Osteoblast (primary cell): ENCODE data around the gene TNFRSF8. TPM values are rescaled to one million over a fixed set of nuclear protein-coding genes. Genes with fewer than 3 reads are reported as not detected.

Experiments used
- DNase-seq: peaks from one replicate; pipeline ENCODE4 v3.0.0; 2011; ENCODE audit warnings: low spot score, mixed read lengths; ENCODE audit not compliant: insufficient read length; ENCODE audit errors: missing footprints
- H2AFZ ChIP-seq: 2 replicates; pipeline ENCODE4 v1.6.0; 2011; ENCODE audit warnings: mild to moderate bottlenecking, low read length
- H3K27ac ChIP-seq: 2 replicates; pipeline ENCODE4 v1.5.1; 2011; ENCODE audit warnings: mild to moderate bottlenecking, low read depth, low read length, moderate library complexity
- H3K27me3 ChIP-seq: 2 replicates; pipeline ENCODE4 v1.6.0; 2012; ENCODE audit warnings: mild to moderate bottlenecking, control low read depth, inconsistent platforms, low read length, moderate library complexity; ENCODE audit not compliant: insufficient read depth
- H3K36me3 ChIP-seq: 2 replicates; pipeline ENCODE4 v1.5.1; 2011; ENCODE audit warnings: mild to moderate bottlenecking, low read length, control low read depth, moderate library complexity; ENCODE audit not compliant: insufficient read depth
- H3K4me1 ChIP-seq: 2 replicates; pipeline ENCODE4 v1.5.1; 2011; ENCODE audit warnings: mild to moderate bottlenecking, low read length, control low read depth, moderate library complexity; ENCODE audit not compliant: insufficient read depth
- H3K4me2 ChIP-seq: 2 replicates; pipeline ENCODE4 v1.6.0; 2011; ENCODE audit warnings: mild to moderate bottlenecking, low read length; ENCODE audit not compliant: insufficient read depth
- H3K4me3 ChIP-seq: fragments of 200-600 bp; sonication (generic); 3 replicates; pipeline ENCODE4 v1.5.1; 2012; ENCODE audit warnings: mild to moderate bottlenecking, low read length, inconsistent platforms; ENCODE audit not compliant: insufficient read depth
- H3K79me2 ChIP-seq: 2 replicates; pipeline ENCODE4 v1.6.0; 2012; ENCODE audit warnings: mild to moderate bottlenecking, low read length, control low read depth, inconsistent platforms; ENCODE audit not compliant: insufficient read depth
- H3K9me3 ChIP-seq: 2 replicates; pipeline ENCODE4 v1.5.1; 2011; ENCODE audit warnings: low read depth, low read length, control low read depth
- H4K20me1 ChIP-seq: 2 replicates; pipeline ENCODE4 v1.6.0; 2012; ENCODE audit warnings: mild to moderate bottlenecking, low read length, control low read depth; ENCODE audit not compliant: insufficient read depth
- total RNA-seq: library from RNA; depleted of rRNA; stranded (reverse); fragments of >200 nt; gene quantifications from 2 replicates; pipeline ENCODE4 v1.2.3, GENCODE V29; 2012
- TF ChIP-seq, protein P1 (sequence below): IDR thresholded peaks from 2 replicates; pipeline ENCODE4 v1.5.1; 2011; ENCODE audit warnings: mild to moderate bottlenecking, low read depth, low read length, moderate library complexity; ENCODE audit errors: extremely low read depth

The TNFRSF8 gene
- total RNA-seq, 1 donor = under 0.01 TPM

DNA sequence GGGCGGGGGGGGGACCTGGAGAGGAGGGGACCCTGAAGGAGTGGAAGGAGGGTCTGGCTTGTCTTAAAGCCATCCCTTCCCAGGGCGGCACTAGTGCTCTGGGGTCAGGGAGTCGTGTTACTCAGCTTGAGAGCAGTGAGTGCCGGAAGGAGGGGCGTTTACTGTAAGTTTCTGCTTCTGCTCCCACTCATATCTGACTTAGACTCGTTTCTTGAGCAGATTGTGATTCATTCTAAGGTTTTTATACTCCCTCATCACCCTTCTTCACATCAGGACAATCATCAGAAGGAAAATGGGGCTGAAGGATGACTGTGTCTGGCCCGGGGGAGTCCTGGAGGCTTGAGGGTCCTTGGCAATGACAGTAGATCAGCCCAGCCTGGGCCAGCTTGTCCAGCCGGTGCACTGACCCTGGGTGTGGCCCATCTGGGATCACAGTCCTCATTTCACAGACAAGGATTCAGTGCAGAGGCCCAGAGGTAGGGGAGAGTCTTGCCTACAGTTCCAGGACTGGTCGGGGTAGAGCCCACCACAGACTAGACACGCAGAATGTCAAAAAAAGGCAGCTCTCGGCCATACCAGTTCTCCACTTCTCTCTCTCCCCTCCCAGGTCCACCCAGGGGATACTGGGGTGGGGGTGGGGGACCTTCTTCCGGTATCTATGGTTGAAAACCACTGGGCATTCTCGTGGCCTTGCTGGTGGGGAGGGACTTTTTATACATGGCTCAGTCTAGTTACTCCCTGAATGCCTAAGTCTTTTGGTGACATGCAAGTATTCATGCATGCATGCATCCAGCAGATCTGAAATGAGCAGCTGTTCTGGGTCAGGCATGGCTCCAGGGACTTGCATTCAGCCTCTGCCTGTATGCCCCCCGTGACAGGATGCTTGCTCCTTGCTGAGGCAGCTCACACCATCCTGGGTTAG lies 5.1 kb downstream of the TNFRSF8 start:
- H2AFZ ChIP-seq = peak overlapping the region; percentile 86
- H4K20me1 ChIP-seq = no peaks in the 10 kb centered on the region
- peak overlapping the region; percentile 46 for H3K4me3 ChIP-seq
- no peaks in the 10 kb centered on the region for H3K36me3 ChIP-seq
- no peaks in the 10 kb centered on the region for H3K79me2 ChIP-seq
- H3K27ac ChIP-seq = peak overlapping the region; percentile 95
- peak overlapping the region; percentile 76 for H3K4me2 ChIP-seq
- H3K4me1 ChIP-seq = peaks cover 19% of the 10 kb centered on the region
- H3K27me3 ChIP-seq = peaks cover 17% of the 10 kb centered on the region
- DNase-seq = peak; percentile 98
- TF ChIP-seq, protein P1, sequence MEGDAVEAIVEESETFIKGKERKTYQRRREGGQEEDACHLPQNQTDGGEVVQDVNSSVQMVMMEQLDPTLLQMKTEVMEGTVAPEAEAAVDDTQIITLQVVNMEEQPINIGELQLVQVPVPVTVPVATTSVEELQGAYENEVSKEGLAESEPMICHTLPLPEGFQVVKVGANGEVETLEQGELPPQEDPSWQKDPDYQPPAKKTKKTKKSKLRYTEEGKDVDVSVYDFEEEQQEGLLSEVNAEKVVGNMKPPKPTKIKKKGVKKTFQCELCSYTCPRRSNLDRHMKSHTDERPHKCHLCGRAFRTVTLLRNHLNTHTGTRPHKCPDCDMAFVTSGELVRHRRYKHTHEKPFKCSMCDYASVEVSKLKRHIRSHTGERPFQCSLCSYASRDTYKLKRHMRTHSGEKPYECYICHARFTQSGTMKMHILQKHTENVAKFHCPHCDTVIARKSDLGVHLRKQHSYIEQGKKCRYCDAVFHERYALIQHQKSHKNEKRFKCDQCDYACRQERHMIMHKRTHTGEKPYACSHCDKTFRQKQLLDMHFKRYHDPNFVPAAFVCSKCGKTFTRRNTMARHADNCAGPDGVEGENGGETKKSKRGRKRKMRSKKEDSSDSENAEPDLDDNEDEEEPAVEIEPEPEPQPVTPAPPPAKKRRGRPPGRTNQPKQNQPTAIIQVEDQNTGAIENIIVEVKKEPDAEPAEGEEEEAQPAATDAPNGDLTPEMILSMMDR = no peak
- no peaks in the 10 kb centered on the region for H3K9me3 ChIP-seq

DNA sequence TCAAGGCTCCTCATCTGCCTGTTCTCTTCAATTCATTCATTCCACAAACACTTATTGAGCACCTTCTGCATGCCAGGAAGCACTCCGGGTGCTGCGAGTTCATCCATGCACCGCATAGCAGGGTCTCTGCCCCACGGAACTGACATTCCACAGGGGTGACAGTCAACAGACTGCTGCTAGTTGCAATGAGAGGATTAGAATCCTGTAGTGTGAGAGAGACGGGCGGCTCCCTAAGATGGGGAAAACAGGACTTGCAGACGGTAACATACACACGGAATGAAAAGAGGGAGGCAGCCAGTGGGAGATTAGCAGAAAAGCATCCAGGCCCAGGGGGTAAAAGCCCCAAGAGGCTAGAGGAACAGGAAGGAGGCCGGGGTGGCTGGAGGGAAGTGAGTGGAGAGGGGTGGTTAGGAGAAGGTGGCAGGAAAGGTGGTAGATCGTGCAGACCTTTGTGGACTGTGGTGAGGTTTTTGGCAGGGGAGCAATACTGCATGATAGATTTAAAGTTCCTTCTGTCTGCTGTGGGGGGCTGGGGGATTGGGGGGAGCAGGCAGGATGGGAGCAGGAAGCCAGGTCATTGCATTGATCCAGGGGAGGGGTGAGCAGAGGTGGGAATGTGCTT lies 6.6 kb downstream of the TNFRSF8 start:
- TF ChIP-seq, protein P1 = no peak
- no peaks in the 10 kb centered on the region for H3K9me3 ChIP-seq
- H3K4me3 ChIP-seq = no peak overlapping the region
- H3K79me2 ChIP-seq = no peaks in the 10 kb centered on the region
- H3K4me1 ChIP-seq = peaks cover 18% of the 10 kb centered on the region
- no peak overlapping the region for H3K4me2 ChIP-seq
- DNase-seq = peak; percentile 60
- no peaks in the 10 kb centered on the region for H4K20me1 ChIP-seq
- no peak overlapping the region for H2AFZ ChIP-seq
- no peaks in the 10 kb centered on the region for H3K36me3 ChIP-seq
- H3K27me3 ChIP-seq = peaks cover 1% of the 10 kb centered on the region
- H3K27ac ChIP-seq = no peak overlapping the region

DNA sequence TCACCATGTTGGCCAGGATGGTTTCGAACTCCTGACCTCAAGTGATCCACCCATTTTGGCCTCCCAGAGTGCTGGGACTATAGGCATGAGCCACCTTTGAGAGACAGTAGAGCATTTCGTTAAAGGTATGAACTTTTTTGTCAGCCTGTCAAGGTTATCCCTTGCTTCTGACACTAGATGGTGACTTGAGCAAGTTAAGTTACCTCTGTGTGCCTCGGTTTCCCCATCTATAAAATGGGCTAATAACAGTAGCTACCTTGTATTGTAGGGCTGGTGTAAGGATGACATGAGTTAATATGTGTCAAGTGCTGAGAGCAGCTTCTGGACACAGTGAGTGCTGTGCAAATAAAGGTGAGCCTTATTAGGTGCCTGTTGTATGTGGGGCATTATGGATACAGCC lies 8.8 kb downstream of the TNFRSF8 start:
- DNase-seq = no peak
- H3K36me3 ChIP-seq = no peaks in the 10 kb centered on the region
- H3K4me3 ChIP-seq = no peak overlapping the region
- no peaks in the 10 kb centered on the region for H4K20me1 ChIP-seq
- H3K4me1 ChIP-seq = peaks cover 28% of the 10 kb centered on the region
- no peak overlapping the region for H2AFZ ChIP-seq
- H3K27me3 ChIP-seq = no peaks in the 10 kb centered on the region
- TF ChIP-seq, protein P1 = no peak
- no peak overlapping the region for H3K4me2 ChIP-seq
- no peak overlapping the region for H3K27ac ChIP-seq
- no peaks in the 10 kb centered on the region for H3K9me3 ChIP-seq
- H3K79me2 ChIP-seq = no peaks in the 10 kb centered on the region

DNA sequence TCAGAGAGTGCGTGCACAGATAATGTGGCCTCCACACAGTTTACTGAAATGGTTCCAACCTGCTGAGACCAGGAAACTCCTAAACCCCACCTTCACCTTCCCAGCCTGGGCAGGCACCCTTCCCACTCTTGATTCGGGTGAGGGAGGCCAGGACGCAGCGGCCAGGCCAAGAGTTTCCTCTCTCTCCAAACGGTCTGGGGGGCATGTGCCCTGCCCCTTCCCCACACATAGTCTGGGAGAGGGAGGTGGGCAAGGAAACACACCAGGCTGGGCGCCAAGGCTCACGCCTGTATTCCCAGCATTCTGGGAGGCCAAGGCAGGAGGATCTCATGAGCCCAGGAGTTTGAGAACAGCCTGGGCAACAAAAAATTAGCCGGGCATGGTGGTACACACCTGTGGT lies 9.6 kb downstream of the TNFRSF8 start:
- Histone ChIP-seq H3K4me3 (no peak overlapping the region), H3K4me2 (no peak overlapping the region), H4K20me1 (no peaks in the 10 kb centered on the region), H3K9me3 (no peaks in the 10 kb centered on the region), H3K36me3 (no peaks in the 10 kb centered on the region), H2AFZ (no peak overlapping the region), H3K27ac (no peak overlapping the region), H3K79me2 (no peaks in the 10 kb centered on the region), H3K4me1 (peaks cover 20% of the 10 kb centered on the region), H3K27me3 (no peaks in the 10 kb centered on the region)
- DNase-seq = no peak
- TF ChIP-seq, protein P1 = no peak
